ENCODE results near the gene CWC25. TPM values are rescaled to one million over a fixed set of nuclear protein-coding genes. Genes with fewer than 3 reads are reported as not detected.
A peak's percentile ranks its signal among the peaks of the same experiment; 100 is the strongest.

Gene CWC25
- total RNA-seq, 1 experiment from 2014 or later = 23.9 TPM

DNA sequence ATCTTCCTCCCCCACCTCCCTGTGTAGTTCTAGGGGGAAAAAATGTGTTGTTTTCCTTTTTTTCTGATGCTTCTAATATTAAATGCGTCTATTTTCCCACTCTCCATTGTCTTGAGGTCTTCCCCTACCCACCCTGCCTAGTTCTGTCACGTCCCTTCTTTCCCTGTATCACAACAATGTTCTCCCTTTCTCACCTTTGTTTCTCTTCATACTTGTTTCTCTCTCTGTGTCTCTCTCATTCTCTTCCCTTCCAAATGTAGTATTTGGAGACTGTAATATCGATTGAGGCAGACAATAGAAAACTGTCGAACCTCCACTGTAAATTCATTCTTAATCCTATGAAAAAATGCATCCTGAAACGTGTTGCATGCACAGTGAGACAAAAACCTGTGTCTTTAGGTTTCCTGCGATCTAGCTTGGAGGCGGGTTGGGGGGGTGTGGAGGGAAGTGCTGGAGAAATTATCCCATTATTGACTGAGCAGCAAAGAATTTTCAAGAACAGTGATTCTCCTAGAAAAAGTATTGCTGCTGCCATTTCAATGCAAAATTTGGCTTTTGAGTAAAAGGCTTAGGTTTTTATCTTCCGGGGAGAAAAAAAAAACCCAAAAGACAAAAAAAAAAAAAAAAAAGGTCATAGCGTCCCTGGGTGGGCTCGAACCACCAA lies 73.8 kb downstream of the CWC25 start:
- Histone ChIP-seq H2AFZ (ENCODE audit: low read depth, low read length, poor library complexity, severe bottlenecking) (no peak overlapping the region), H3K9me2 (ENCODE audit: insufficient read depth) (no peaks in the 10 kb centered on the region), H4K20me1 (ENCODE audit: insufficient read depth) (no peaks in the 10 kb centered on the region), H3K4me3 (replicated peaks in 1 of 2; ENCODE audit: low read depth in 1 of 2, low read length in 2 of 2) (peak overlapping the region; percentile 99 to 100), H3K9me3 (ENCODE audit: control insufficient read depth in 1 of 2, insufficient read depth in 1 of 2, low read depth in 1 of 2, low read length in 2 of 2) (no peaks in the 10 kb centered on the region), H3K79me2 (ENCODE audit: insufficient read depth, low read length) (peaks cover 68% of the 10 kb centered on the region), H3K27ac (ENCODE audit: low read depth, low read length) (peak overlapping the region; percentile 100), H3K27me3 (ENCODE audit: insufficient read depth, low read length) (no peaks in the 10 kb centered on the region), H3K4me1 (ENCODE audit: control insufficient read depth in 1 of 2, insufficient read depth in 2 of 2, low read length in 2 of 2) (peaks cover 23 to 56% of the 10 kb centered on the region in 2 experiments), H3K36me3 (ENCODE audit: control insufficient read depth in 1 of 2, insufficient read depth in 2 of 2, low read length in 2 of 2) (peaks cover 11 to 25% of the 10 kb centered on the region in 2 experiments), H3K9ac (ENCODE audit: low read length) (peak overlapping the region; percentile 93), H3K4me2 (ENCODE audit: low read length) (peak overlapping the region; percentile 94)
- intact Hi-C loops (cut with micrococcal nuclease) = loop anchor here (5.0 kb wide), 4 partner anchors 46 to 116 kb away; partner anchors contain the start of genes PIP4K2B and RPL23
- ChIA-PET CTCF (interaction anchor here (0.9 to 2.1 kb wide), 3 partner anchors 16 to 493 kb away, joined by 3 to 11 read pairs (median 3); no protein-coding TSS in a partner anchor), POLR2A (interaction anchor here (1.2 to 2.2 kb wide), 4 partner anchors 46 to 449 kb away, joined by 3 to 5 read pairs (median 4); partner anchors contain the start of genes RPL19 and RPL23), RAD21 (ENCODE audit: low non-redundant PET in 1 of 2, low total read pairs in 2 of 2, uncharacterized antibody in 2 of 2, unreplicated experiment in 2 of 2) (no interaction called here)
- BruUV-seq (replicated peaks) = no TSS peak
- DNase-seq (ENCODE audit: low read depth, low spot score) (no peak), ATAC-seq (no peak)
- TF ChIP-seq, protein P1, sequence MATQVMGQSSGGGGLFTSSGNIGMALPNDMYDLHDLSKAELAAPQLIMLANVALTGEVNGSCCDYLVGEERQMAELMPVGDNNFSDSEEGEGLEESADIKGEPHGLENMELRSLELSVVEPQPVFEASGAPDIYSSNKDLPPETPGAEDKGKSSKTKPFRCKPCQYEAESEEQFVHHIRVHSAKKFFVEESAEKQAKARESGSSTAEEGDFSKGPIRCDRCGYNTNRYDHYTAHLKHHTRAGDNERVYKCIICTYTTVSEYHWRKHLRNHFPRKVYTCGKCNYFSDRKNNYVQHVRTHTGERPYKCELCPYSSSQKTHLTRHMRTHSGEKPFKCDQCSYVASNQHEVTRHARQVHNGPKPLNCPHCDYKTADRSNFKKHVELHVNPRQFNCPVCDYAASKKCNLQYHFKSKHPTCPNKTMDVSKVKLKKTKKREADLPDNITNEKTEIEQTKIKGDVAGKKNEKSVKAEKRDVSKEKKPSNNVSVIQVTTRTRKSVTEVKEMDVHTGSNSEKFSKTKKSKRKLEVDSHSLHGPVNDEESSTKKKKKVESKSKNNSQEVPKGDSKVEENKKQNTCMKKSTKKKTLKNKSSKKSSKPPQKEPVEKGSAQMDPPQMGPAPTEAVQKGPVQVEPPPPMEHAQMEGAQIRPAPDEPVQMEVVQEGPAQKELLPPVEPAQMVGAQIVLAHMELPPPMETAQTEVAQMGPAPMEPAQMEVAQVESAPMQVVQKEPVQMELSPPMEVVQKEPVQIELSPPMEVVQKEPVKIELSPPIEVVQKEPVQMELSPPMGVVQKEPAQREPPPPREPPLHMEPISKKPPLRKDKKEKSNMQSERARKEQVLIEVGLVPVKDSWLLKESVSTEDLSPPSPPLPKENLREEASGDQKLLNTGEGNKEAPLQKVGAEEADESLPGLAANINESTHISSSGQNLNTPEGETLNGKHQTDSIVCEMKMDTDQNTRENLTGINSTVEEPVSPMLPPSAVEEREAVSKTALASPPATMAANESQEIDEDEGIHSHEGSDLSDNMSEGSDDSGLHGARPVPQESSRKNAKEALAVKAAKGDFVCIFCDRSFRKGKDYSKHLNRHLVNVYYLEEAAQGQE (IDR thresholded peaks at IDR 0.05; ENCODE audit: low read depth) = no peak
- TF ChIP-seq EZH2 (IDR thresholded peaks at IDR 0.05) (no peak), CEBPB (IDR thresholded peaks at IDR 0.05; ENCODE audit: low read depth) (no peak), EGR1 (IDR thresholded peaks at IDR 0.05; ENCODE audit: low read depth) (no peak), JUND (IDR thresholded peaks at IDR 0.05) (no peak), SP1 (IDR thresholded peaks at IDR 0.05; ENCODE audit: low read depth) (no peak; the same call in 1 of the 2 replicates), TCF7L2 (IDR thresholded peaks at IDR 0.05; ENCODE audit: borderline replicate concordance, extremely low read depth, insufficient read depth, insufficient read length) (no peak), POLR2AphosphoS5 (IDR thresholded peaks at IDR 0.05; ENCODE audit: low read depth, low read length) (no peak), RAD21 (IDR thresholded peaks at IDR 0.05; ENCODE audit: low read depth) (no peak), POLR2A (IDR thresholded peaks at IDR 0.05; ENCODE audit: borderline replicate concordance, extremely low read depth, insufficient read depth, insufficient read length) (no peak), YY1 (IDR thresholded peaks at IDR 0.05; ENCODE audit: extremely low read depth, insufficient replicate concordance, low read depth, low read length) (no peak), SRF (IDR thresholded peaks at IDR 0.05; ENCODE audit: low read depth) (no peak), ZNF274 (IDR thresholded peaks at IDR 0.05; ENCODE audit: low read depth, low read length) (no peak), EZH2phosphoT487 (IDR thresholded peaks at IDR 0.05; ENCODE audit: borderline replicate concordance) (no peak)
- TF ChIP-seq, protein P2, sequence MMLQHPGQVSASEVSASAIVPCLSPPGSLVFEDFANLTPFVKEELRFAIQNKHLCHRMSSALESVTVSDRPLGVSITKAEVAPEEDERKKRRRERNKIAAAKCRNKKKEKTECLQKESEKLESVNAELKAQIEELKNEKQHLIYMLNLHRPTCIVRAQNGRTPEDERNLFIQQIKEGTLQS (IDR thresholded peaks at IDR 0.05) = no peak
- TF ChIP-seq, protein P3, sequence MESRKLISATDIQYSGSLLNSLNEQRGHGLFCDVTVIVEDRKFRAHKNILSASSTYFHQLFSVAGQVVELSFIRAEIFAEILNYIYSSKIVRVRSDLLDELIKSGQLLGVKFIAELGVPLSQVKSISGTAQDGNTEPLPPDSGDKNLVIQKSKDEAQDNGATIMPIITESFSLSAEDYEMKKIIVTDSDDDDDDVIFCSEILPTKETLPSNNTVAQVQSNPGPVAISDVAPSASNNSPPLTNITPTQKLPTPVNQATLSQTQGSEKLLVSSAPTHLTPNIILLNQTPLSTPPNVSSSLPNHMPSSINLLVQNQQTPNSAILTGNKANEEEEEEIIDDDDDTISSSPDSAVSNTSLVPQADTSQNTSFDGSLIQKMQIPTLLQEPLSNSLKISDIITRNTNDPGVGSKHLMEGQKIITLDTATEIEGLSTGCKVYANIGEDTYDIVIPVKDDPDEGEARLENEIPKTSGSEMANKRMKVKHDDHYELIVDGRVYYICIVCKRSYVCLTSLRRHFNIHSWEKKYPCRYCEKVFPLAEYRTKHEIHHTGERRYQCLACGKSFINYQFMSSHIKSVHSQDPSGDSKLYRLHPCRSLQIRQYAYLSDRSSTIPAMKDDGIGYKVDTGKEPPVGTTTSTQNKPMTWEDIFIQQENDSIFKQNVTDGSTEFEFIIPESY (IDR thresholded peaks at IDR 0.05; ENCODE audit: extremely low read depth, insufficient replicate concordance, low read length) = no peak
